Activated T-helper 1 cell treated with Interleukin-2 at 50 U/mL for 16 hours (primary cell): ENCODE results near the gene IL10RB.

ENCODE experiments used
- DNase-seq: peaks from one replicate; pipeline ENCODE4 v3.0.0-alpha.2; 2020; ENCODE audit warnings: low read depth

Gene IL10RB

DNA sequence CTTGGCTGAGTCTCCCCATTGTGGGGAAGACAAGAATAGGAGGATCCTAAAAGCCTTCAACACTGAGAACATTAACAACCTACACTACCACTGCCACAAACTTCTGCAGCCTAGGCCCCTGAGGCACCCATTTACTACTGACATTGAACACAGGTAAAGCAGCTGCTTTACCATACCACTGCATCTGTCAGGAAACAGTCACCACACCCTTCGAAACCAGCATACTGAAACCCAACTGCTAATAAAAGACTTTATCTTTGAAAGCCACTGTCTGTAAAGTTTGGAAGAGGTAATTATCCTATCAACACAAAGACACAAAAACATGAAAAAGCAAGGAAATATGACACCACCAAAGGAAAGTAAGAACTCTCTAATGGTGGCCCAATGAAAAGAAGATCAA lies 66.0 kb downstream of the IL10RB start:
- DNase-seq = no peak

DNA sequence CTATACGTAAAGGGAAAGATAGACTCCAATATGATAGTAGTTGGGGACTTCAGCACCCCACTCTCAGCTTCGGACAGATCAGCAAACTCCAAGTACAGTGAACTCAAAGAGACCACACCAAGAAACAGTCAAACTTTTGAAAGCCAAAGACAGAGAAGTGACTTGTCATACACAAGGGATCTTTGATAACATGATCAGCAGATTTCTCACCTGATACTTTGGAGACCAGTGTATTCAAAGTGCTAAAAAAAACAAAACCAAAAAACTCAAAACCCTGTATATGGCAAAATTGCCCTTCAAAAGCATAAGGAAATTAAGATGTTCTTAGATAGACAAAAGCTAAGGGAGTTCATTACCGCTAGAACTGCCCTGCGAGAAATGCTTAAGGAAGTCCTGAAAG lies 68.0 kb downstream of the IL10RB start:
- DNase-seq = no peak

- no peak for DNase-seq
Observed at GRCh38 chr21:33334824-33335223, 68.7 kb downstream of the IL10RB start.

GRCh38 chr21:33339135-33339534 lies 73.0 kb downstream of the IL10RB start:
- no peak for DNase-seq

DNA sequence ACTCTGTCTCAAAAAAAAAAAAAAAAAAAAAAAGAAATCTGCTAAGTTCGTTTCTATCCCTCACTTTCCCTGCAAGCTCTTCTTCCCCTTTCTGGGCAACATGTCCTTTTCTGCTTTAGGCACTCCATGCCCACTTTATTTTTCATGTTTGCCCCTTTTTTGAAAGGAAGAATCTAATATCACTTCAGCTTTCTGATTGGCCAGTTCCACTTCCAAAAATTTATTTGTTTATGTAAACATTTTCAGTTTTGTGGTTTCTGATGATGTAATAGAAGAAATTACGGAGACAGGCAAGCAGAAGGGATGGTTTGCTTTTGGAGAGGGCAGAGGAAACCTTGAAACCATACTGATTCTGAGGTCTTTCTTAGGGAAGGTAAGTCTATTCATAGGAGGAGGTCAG lies 73.8 kb downstream of the IL10RB start:
- no peak for DNase-seq

GRCh38 chr21:33345751-33346238 lies 79.6 kb downstream of the IL10RB start:
- no peak for DNase-seq
